T-helper 2 cell treated with Interferon-gamma antibody and Interleukin-4, amounts not matched to agents 5 μg/mL and 100 μg/mL, for 36 hours (primary cell): ENCODE results near the gene COL6A1.
"Not testable (repeated sequence)": the region's sequence is repeated elsewhere in the genome, so short reads cannot be mapped to it uniquely, and the experiment has no call there.

Source experiments
- DNase-seq: peaks from one replicate; pipeline ENCODE4 v3.0.0; 2021; ENCODE audit warnings: low spot score
- H3K27ac Mint-ChIP-seq: one replicate; pipeline ENCODE4 v1.8.0; 2021; ENCODE audit warnings: mild to moderate bottlenecking, mixed read lengths
- H3K27me3 Mint-ChIP-seq: one replicate; pipeline ENCODE4 v1.8.0; 2021; ENCODE audit warnings: low read depth, mixed read lengths
- H3K36me3 Mint-ChIP-seq: one replicate; pipeline ENCODE4 v1.8.0; 2021; ENCODE audit warnings: low read depth, mixed read lengths
- H3K4me1 Mint-ChIP-seq: one replicate; pipeline ENCODE4 v1.8.0; 2021; ENCODE audit warnings: low read depth, mixed read lengths
- H3K4me3 Mint-ChIP-seq: one replicate; pipeline ENCODE4 v1.8.0; 2022; ENCODE audit warnings: mild to moderate bottlenecking, moderate library complexity, mixed read lengths
- H3K9me3 Mint-ChIP-seq: one replicate; pipeline ENCODE4 v1.8.0; 2021; ENCODE audit warnings: mixed read lengths

COL6A1 gene

GRCh38 chr21:45952527-45952926, 29.0 kb upstream of the COL6A1 start:
- not testable (repeated sequence) for H3K36me3 Mint-ChIP-seq, H3K27ac Mint-ChIP-seq, H3K9me3 Mint-ChIP-seq, H3K4me3 Mint-ChIP-seq, DNase-seq, H3K4me1 Mint-ChIP-seq
- peaks cover 10% of the 10 kb centered on the region for H3K27me3 Mint-ChIP-seq

GRCh38 chr21:45952974-45953373, 28.6 kb upstream of the COL6A1 start:
- Mint-ChIP-seq H3K9me3 (no peaks in the 10 kb centered on the region), H3K36me3 (no peaks in the 10 kb centered on the region), H3K27me3 (peaks cover 11% of the 10 kb centered on the region), H3K4me3 (no peak overlapping the region), H3K4me1 (no peaks in the 10 kb centered on the region), H3K27ac (no peak overlapping the region)
- DNase-seq: no peak

- Mint-ChIP-seq H3K36me3 (no peaks in the 10 kb centered on the region), H3K27ac (no peak overlapping the region), H3K4me3 (no peak overlapping the region), H3K4me1 (peaks cover 6% of the 10 kb centered on the region), H3K9me3 (no peaks in the 10 kb centered on the region), H3K27me3 (peaks cover 19% of the 10 kb centered on the region)
- DNase-seq: no peak
Measured at GRCh38 chr21:45954261-45954660, 27.3 kb upstream of the COL6A1 start.

- H3K9me3 Mint-ChIP-seq: no peaks in the 10 kb centered on the region
- H3K36me3 Mint-ChIP-seq: no peaks in the 10 kb centered on the region
- peaks cover 6% of the 10 kb centered on the region for H3K4me1 Mint-ChIP-seq
- H3K27me3 Mint-ChIP-seq: peaks cover 19% of the 10 kb centered on the region
- H3K27ac Mint-ChIP-seq: no peak overlapping the region
- no peak for DNase-seq
- no peak overlapping the region for H3K4me3 Mint-ChIP-seq
Measured at GRCh38 chr21:45954921-45955320, 26.6 kb upstream of the COL6A1 start.

GRCh38 chr21:45957551-45957950, 24.0 kb upstream of the COL6A1 start:
- H3K9me3 Mint-ChIP-seq: peaks cover 7% of the 10 kb centered on the region
- no peak overlapping the region for H3K27ac Mint-ChIP-seq
- peaks cover 23% of the 10 kb centered on the region for H3K27me3 Mint-ChIP-seq
- no peaks in the 10 kb centered on the region for H3K36me3 Mint-ChIP-seq
- H3K4me1 Mint-ChIP-seq: peaks cover 6% of the 10 kb centered on the region
- H3K4me3 Mint-ChIP-seq: no peak overlapping the region
- no peak for DNase-seq

- Mint-ChIP-seq H3K9me3 (peaks cover 7% of the 10 kb centered on the region), H3K27me3 (peaks cover 23% of the 10 kb centered on the region), H3K27ac (no peak overlapping the region), H3K4me1 (peaks cover 6% of the 10 kb centered on the region), H3K4me3 (no peak overlapping the region), H3K36me3 (no peaks in the 10 kb centered on the region)
- no peak for DNase-seq
Measured at GRCh38 chr21:45957981-45958600, 23.5 kb upstream of the COL6A1 start.

- no peak overlapping the region for H3K4me3 Mint-ChIP-seq
Measured at GRCh38 chr21:45959182-45959581, 22.4 kb upstream of the COL6A1 start.

GRCh38 chr21:45959779-45960390, 21.7 kb upstream of the COL6A1 start:
- Mint-ChIP-seq H3K4me1 (peaks cover 6% of the 10 kb centered on the region), H3K36me3 (no peaks in the 10 kb centered on the region), H3K27me3 (peaks cover 30% of the 10 kb centered on the region), H3K27ac (no peak overlapping the region), H3K9me3 (peaks cover 7% of the 10 kb centered on the region), H3K4me3 (no peak overlapping the region)
- DNase-seq: no peak

More at GRCh38 chr21:45959182-45959581, 22.4 kb upstream of the COL6A1 start:
- DNase-seq: no peak
- peaks cover 6% of the 10 kb centered on the region for H3K4me1 Mint-ChIP-seq
- H3K27me3 Mint-ChIP-seq: peaks cover 29% of the 10 kb centered on the region
- H3K9me3 Mint-ChIP-seq: peaks cover 7% of the 10 kb centered on the region
- H3K27ac Mint-ChIP-seq: no peak overlapping the region
- H3K36me3 Mint-ChIP-seq: no peaks in the 10 kb centered on the region

- not testable (repeated sequence) for H3K9me3 Mint-ChIP-seq, H3K4me3 Mint-ChIP-seq, H3K36me3 Mint-ChIP-seq, H3K4me1 Mint-ChIP-seq, H3K27ac Mint-ChIP-seq, DNase-seq
- H3K27me3 Mint-ChIP-seq: peaks cover 26% of the 10 kb centered on the region
Measured at GRCh38 chr21:45961408-45961807, 20.2 kb upstream of the COL6A1 start.

GRCh38 chr21:45962531-45963231, 18.9 kb upstream of the COL6A1 start:
- Mint-ChIP-seq H3K27ac (no peak overlapping the region), H3K9me3 (peaks cover 7% of the 10 kb centered on the region), H3K4me1 (peaks cover 6% of the 10 kb centered on the region), H3K27me3 (peaks cover 20% of the 10 kb centered on the region), H3K4me3 (no peak overlapping the region), H3K36me3 (no peaks in the 10 kb centered on the region)
- DNase-seq: no peak

- Mint-ChIP-seq H3K9me3 (peaks cover 7% of the 10 kb centered on the region), H3K27me3 (peaks cover 17% of the 10 kb centered on the region), H3K36me3 (no peaks in the 10 kb centered on the region), H3K4me3 (no peak overlapping the region), H3K4me1 (peaks cover 4% of the 10 kb centered on the region), H3K27ac (no peak overlapping the region)
- no peak for DNase-seq
Measured at GRCh38 chr21:45963232-45963570, 18.4 kb upstream of the COL6A1 start.

- Mint-ChIP-seq H3K27ac (no peak overlapping the region), H3K4me3 (no peak overlapping the region), H3K36me3 (no peaks in the 10 kb centered on the region), H3K9me3 (peaks cover 7% of the 10 kb centered on the region), H3K27me3 (peaks cover 12% of the 10 kb centered on the region), H3K4me1 (no peaks in the 10 kb centered on the region)
- DNase-seq: no peak
Measured at GRCh38 chr21:45964649-45965048, 16.9 kb upstream of the COL6A1 start.

- DNase-seq: no peak
- H3K27me3 Mint-ChIP-seq: peaks cover 12% of the 10 kb centered on the region
- H3K4me1 Mint-ChIP-seq: no peaks in the 10 kb centered on the region
- no peaks in the 10 kb centered on the region for H3K36me3 Mint-ChIP-seq
- H3K4me3 Mint-ChIP-seq: no peak overlapping the region
- peaks cover 7% of the 10 kb centered on the region for H3K9me3 Mint-ChIP-seq
- H3K27ac Mint-ChIP-seq: no peak overlapping the region
Measured at GRCh38 chr21:45965084-45965809, 16.3 kb upstream of the COL6A1 start.

- DNase-seq: no peak
- Mint-ChIP-seq H3K9me3 (no peaks in the 10 kb centered on the region), H3K27me3 (peaks cover 8% of the 10 kb centered on the region), H3K4me3 (no peak overlapping the region), H3K27ac (no peak overlapping the region), H3K36me3 (no peaks in the 10 kb centered on the region), H3K4me1 (no peaks in the 10 kb centered on the region)
Measured at GRCh38 chr21:45966791-45967394, 14.7 kb upstream of the COL6A1 start.
